ENCODE measurements around the gene RCOR2. TPM values are rescaled to one million over a fixed set of nuclear protein-coding genes. Genes with fewer than 3 reads are reported as not detected.
A peak's percentile ranks its signal among the peaks of the same experiment; 100 is the strongest.

RCOR2 gene
- total and polyA plus RNA-seq, 2 of the 4 experiments (the other 2 are of a cell fraction), result 0.90 to 2.0 TPM

- Histone ChIP-seq H2AK5ac (ENCODE audit: low read depth, low read length) (no peak overlapping the region), H3K4me2 (ENCODE audit: low read depth, low read length) (no peak overlapping the region), H4K20me1 (ENCODE audit: insufficient read depth, low read length) (peaks cover 5% of the 10 kb centered on the region), H2BK5ac (ENCODE audit: low read depth, low read length, poor library complexity, severe bottlenecking) (no peak overlapping the region), H2BK20ac (ENCODE audit: low read depth, low read length) (no peak overlapping the region), H3K9ac (ENCODE audit: low read depth, low read length) (no peak overlapping the region), H3K56ac (ENCODE audit: extremely low read depth, insufficient read depth, low read length) (no peak overlapping the region), H3K27me3 (ENCODE audit: control insufficient read depth, insufficient read depth, low read length) (no peaks in the 10 kb centered on the region), H2BK120ac (ENCODE audit: low read depth, low read length) (no peak overlapping the region), H4K91ac (ENCODE audit: insufficient read depth, low read depth, low read length) (no peak overlapping the region), H2BK15ac (ENCODE audit: low read depth, low read length) (no peak overlapping the region), H3K9me1 (ENCODE audit: insufficient read depth, low read length) (no peaks in the 10 kb centered on the region), H3K27ac (ENCODE audit: insufficient read depth, low read length) (no peak overlapping the region), H4K8ac (ENCODE audit: low read depth in 2 of 2, low read length in 2 of 2) (no peak overlapping the region), H3K14ac (replicated peaks; ENCODE audit: low read depth, low read length) (no peak overlapping the region), H4K5ac (ENCODE audit: low read depth, low read length) (no peak overlapping the region), H2AFZ (replicated peaks; ENCODE audit: low read length, poor library complexity) (no peak overlapping the region), H3K4ac (ENCODE audit: low read depth, low read length) (no peak overlapping the region), H3K4me3 (ENCODE audit: insufficient read depth, low read depth, low read length) (no peak overlapping the region), H2AK9ac (replicated peaks; ENCODE audit: low read depth, low read length, poor library complexity) (no peak overlapping the region), H3K18ac (ENCODE audit: low read depth, low read length) (no peak overlapping the region), H3K23ac (ENCODE audit: low read depth, low read length) (no peak overlapping the region), H3K9me3 (ENCODE audit: control insufficient read depth, insufficient read depth, low read length) (no peaks in the 10 kb centered on the region), H3K36me3 (ENCODE audit: control insufficient read depth, insufficient read depth, low read length) (peaks cover 62% of the 10 kb centered on the region), H3K4me1 (ENCODE audit: control insufficient read depth, insufficient read depth, low read length) (no peaks in the 10 kb centered on the region), H3K79me1 (ENCODE audit: low read depth in 1 of 2, low read length in 2 of 2) (peaks cover 0 to 6% of the 10 kb centered on the region in 2 experiments; a peak in 1 of 4 replicates)
- CTCF ChIA-PET, result interaction anchor here (0.6 kb wide), 1 partner anchor 46 kb away, joined by 3 read pairs; no protein-coding TSS in a partner anchor
- DNase-seq (peak; percentile 13), ATAC-seq (ENCODE audit: low read depth) (no peak)
- POLR2A ChIA-PET (ENCODE audit: unreplicated experiment), result no interaction called here
- 70% methylated on average over 3 of the region's 7 CpGs; no CpG with 5 or more reads in 1 of the 2 experiments for WGBS, 2 experiments (ENCODE audit: extremely low coverage in 2 of 2, insufficient read length in 1 of 2)
- no TSS peak for BruUV-seq (replicated peaks)
- intact Hi-C loops (cut with micrococcal nuclease) (loop anchor here (1.0 kb wide), 1 partner anchor 69 kb away; no protein-coding TSS in a partner anchor), dilution Hi-C loops (cut with HindIII; ENCODE audit: low sequenced_read_pairs, unreplicated experiment) (no loop called here), in situ Hi-C loops (cut with MboI; ENCODE audit: low sequenced_read_pairs) (no loop called here)
- TF ChIP-seq CTCF (conservative IDR thresholded peaks at IDR 0.05; ENCODE audit: low read depth, low read length), result peak; percentile 12; the same call in 1 of the 2 replicates
- no peak for TF ChIP-seq CHD1 (IDR thresholded peaks at IDR 0.05; ENCODE audit: low read depth, low read length)
Observed at GRCh38 chr11:63906585-63906984, 10.4 kb downstream of the RCOR2 start.
